Stimulated activated CD8-positive, alpha-beta memory T cell treated with anti-CD3 and anti-CD28 coated beads, Interleukin-15, amount 100 ng/mL, for 4 hours (primary cell): Measurements from ENCODE around the gene ITGAD.
"Not testable (repeated sequence)": the region's sequence is repeated elsewhere in the genome, so short reads cannot be mapped to it uniquely, and the experiment has no call there.

Source experiments
- DNase-seq, 2 donors: peaks; one replicate each; pipeline ENCODE4 v3.0.0-alpha.2; 2020; ENCODE audit warnings: low read depth in 2 of 2

The ITGAD gene

GRCh38 chr16:31429796-31430195, 36.7 kb downstream of the ITGAD start:
- no peak for DNase-seq

DNA sequence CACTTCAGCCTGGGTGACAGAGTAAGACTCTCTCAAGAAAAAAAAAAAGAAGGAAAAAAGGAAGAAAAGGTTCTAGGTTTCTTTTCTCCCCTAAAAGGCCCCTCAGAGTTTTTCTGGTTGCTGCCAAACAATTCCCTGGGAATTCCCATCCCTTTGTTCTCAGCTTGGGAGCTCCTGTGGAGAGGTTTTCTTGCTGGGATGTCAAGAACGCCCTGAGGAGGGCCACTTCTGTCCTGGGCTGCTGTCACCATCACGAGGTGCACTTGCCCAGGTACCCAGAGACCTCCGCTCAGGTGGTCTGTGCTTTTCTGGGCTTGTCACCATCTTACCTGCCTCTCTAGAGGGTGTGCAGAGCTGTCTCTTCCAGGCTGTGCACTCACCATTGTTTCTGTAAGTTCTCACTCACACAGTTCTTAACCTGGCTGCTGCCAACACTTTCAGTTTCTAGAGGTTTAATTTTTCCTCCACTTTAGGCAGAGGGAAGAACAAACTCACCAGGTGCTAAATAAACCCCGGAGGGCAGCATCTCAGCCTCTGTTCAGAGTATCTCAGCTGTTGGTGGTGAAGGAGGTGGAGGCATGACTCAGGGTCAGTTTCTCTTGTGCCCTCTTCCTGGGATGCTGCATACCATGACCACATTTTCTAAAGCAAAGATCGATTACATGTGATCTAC, 37.4 kb downstream of the ITGAD start:
- no peak for DNase-seq

DNA sequence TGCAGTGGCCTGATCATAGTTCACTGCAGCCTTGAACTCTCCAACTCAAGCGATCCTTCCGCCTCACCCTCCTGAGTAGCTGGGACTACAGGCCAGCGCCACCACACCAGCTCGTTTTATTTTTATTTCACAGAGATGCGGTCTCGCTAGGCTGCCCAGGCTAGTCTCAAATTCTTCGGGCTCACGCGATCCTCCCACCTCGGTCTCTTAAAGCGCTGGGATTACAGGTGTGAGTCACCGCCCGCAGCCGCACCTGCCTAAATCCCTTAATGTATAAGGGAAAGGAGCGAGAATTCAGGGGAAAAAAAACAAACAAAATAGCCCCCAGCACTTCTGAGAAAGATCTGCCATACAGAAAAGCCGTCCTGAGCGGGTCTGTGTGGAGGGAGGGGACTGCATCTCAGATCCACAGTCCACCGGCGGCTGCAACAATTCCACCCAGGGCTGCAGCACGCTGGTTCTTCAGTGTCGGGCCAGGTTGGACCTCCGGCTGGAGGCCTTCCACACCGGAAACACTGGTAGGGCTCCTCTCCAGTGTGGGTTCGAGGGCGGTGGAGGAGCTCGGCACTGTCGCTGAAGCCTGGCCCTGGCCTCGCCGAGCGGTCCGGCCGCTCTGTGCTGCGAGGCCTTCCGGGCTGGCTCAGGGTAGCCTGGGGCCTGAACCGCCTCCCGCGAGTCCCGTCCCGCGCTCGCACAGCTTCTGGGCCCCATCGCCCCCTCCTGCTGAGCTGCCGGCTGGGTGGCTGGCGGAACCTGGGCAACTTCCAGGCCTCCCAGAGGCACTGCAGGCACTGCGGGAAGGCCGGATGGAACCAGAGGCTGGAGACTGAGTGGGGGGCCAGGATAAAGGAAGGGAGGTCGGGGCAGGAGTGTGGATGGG, 42.4 kb downstream of the ITGAD start:
- DNase-seq, result no peak

DNA sequence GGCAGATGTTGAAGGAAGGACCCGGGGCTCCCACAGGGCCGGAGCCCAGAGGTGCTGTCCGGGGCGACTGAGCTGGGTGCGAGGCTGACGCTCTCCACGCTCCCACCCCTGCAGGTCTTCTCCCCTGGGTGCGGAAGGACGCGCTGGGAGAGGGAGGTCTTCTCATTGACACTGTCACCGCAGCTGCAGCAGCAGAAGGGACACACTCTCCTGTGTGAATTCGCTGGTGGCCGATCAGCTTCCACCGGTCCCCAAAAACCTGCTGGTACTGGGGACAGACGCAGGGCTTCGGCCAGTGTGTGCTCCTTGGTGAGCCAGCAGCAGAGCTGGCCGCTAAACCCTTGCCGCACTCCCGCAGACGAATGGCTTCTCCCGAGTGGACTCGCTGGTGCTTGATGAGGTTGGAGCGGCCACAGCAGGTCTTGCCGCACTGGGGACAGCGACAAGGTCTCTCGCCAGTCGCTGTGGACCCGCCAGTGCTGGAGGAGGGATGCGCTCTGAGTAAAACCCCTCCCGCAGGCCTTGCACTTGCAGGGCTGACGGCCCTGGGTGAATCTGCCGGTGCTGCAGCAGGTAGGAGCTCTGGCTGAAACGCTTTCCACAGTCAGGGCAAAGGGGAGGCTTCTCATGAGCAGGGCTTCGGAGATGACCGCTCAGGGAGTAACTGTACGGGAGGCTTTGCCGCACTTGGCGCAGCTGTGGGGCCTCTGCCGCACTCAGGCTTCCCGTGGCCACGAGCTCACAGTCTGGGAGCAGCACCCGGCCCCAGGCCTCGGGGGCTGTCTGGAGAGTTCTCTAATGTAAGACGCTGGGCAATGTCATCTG, 43.3 kb downstream of the ITGAD start:
- DNase-seq, result no peak

GRCh38 chr16:31438414-31438813, 45.3 kb downstream of the ITGAD start:
- DNase-seq, result no peak

DNA sequence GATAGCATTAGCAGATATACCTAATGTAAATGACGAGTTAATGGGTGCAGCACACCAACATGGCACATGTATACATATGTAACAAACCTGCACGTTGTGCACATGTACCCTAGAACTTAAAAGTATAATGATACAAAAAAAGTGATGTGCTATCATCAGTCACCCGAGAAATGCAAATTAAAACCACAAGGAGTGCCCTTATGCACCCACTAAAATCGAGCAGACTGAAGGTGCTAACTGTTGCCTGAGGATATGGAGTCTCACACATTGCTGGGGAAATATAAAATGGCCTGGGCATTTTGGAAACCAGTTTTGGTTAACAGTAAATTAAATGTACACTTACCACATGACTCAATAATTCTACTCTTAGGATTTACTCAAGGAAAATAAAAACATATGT, 45.9 kb downstream of the ITGAD start:
- DNase-seq, result not testable (repeated sequence)

DNA sequence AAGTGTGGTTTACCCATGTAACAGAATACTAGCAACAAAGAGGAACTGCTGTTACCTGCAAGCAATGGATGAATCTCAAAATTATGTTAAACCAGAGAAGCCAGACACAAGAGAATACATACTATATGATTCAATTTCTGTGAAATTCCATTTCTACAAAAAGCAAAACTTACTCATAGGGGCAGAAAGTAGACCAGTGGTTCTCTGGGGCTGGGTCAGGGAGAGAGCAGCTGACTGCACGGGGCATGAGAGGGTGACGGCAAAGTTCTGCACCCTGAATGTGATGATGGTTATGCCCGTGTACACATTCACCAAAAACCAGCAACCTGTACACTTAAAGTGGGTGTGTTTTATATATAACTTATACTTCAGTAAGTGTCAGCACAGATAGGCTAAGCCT, 46.4 kb downstream of the ITGAD start:
- no peak for DNase-seq

GRCh38 chr16:31440516-31441184, 47.5 kb downstream of the ITGAD start:
- no peak for DNase-seq

DNA sequence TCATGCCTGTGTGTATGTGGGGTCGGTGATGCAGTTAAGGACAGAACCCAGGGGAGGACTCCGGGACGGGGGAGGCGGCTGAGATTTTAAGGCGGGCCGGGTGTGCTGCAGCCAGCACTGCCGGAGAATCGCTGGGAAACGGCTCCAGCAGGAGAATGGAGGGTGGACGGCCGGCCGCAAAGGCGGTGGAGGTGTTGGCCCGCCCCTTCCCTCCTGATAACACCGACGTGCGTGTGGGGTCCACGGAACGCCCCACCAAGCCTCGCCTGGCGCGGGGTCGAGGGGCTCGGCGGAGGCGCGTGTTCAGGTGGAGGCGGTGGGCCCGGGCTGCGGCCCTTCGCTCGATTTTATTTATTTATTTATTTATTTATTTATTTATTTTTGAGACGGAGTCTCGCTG, 48.8 kb downstream of the ITGAD start:
- no peak for DNase-seq

DNA sequence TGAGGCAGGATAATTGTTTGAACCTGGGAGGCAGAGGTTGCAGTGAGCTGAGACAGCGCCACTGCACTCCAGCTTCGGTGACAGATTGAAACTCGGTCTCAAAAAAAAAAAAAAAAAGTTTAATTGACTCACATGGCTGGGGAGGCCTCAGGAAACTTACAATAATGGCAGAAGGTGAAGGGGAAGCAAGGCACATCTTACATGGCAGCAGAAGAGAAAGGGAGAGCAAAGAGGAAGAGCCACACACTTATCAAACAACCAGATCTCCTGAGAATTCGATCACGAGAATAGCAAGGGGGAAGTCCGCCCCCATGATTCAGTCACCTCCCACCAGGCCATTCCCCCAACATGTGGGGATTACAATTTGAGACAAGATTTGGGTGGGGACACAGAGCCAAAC, 52.8 kb downstream of the ITGAD start:
- not testable (repeated sequence) for DNase-seq

DNA sequence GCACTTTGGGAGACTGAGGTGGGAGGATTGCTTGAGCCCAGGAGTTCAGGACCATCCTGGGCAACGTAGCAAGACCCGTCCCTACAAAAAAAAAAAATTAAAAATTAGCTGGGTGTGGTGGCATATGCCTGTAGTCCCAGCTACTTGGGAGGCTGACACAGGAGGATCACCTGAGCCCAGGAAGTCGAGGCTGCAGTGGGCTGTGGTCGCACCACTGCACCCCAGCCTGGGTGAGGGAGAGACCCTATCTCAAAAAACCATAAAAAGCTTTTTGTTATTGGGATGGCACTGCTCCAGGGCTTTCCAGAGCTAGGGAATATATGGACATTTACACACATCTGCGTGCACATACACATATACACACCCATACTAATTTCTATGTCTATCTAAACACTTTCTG, 58.1 kb downstream of the ITGAD start:
- DNase-seq, result no peak

DNA sequence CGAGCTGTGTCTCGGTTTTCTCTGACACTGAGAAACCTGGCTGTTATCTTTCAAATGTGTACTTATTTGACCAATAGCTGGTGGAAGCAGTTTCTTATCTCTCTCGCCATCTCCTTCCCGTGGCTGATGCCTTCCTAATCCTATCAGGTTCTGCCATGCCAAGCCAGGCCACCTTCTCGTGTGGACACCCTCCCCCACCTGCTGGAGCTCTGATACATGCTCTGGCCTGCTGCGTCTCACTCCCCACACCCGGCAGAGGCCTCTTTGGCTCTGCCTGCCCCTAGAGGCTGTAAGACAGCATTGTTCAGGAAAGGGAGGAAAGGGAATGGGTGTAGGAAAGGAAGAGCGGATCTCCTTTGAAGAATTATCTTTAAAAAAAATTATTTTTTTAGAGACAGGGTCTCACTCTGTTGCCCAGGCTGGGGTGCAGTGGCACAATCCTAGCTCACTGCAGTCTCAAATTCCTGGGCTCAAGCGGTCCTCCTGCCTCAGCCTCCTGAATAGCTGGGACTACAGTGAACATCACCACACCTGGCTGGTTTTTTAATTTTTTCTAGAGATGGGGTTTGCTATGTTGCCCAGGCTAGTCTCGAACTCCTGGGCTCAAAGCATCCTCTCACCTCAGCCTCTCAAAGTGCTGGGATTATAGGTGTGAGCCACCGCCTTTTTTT, 58.7 kb downstream of the ITGAD start:
- DNase-seq, result no peak

DNA sequence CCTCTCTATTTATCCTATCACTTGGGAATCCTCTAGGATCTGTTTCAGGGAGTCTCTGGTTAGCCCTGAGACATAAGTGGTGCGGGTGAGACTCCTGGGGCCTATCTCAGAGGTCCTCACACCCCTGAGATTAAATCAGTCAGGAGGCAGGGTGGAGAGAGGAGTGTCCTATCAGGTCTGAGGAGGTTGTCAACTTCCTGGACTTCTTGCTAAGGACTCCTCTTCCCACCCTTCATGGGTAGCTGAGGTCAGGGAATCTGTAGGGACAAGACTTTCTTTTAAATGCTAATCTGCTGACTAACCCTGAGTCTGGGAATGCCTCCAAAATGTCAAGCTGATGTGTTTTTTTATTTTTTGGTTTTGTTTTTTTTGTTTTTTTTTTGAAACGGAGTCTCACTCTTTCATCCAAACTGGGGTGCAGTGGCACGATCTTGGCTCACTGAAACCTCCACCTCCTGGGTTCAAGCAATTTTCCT, 59.5 kb downstream of the ITGAD start:
- no peak for DNase-seq

DNA sequence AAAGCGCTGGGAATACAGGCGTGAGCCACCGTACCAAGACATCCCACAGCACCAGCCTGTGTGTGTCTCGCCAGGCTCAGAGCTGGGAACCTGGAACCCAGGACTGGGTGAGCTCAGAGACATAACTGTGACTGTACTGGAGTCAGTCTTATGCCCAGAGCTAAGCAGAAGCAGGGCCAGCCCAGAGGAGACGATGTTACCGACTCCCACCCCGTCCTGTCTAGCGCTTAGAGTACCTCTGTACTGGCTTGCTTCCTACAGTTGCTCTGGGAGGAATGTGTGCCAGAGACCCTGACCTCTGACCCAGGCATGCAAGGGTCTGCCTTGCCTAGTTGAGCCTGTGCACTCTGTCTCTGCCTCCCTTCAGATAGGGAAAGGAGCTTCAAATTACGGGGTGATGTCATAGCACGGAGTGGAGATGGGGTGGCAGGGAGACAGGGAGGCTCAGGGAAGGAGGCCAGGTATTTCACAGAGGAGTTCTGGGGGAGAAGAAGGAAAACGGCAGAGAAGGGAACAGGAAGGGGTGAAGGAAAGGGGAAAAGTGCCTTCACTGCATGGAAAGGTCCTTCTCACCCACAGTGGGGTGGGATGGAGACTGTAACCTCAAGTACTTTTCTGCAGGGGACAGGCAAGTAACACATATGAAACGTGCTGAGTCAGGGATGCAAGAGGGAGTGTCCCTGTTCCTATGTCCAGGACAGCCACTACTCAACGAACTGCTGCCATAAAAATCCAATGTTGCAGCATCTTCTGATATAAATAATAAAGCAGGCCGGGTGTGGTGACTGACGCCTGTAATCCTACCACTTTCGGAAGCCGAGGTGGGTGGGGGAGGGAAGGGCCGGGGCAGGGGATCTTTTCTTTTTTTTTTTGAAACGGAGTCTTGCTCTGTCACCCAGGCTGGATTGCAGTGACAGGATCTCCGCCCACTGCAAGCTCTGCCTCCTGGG, 60.4 kb downstream of the ITGAD start:
- no peak for DNase-seq

DNA sequence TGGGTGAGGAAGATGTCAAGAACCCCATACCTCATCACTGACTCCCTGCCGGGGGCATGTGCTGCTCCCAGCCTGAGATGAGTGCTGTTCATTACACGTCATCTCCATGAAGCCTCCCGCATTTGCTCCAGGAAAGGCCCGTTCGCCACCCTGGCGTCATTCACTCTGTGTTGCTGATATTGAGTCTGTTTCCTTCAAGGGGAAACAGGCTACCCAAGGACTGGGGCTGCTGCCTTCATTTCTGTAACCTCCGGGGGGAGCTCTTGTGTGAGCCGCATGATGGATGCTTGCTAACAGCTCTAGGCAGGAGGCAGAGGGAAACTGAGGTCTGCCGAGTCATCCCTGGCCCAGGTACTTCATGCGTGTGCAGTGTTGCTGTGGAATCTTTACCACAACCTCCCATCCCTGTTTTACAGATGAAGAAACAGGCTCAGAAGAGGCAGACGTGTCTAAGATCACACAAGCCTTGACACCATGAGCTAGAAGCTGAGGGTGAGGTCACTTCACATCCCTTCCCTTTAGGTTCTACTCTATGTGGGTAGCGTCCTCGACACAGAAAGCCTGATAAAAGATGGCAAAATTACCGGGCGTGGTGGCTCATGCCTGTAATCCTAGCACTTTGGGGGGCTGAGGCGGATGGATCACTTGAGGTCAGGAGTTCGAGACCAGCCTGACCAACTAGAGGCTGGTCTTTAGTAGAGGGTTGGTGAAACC, 62.6 kb downstream of the ITGAD start:
- DNase-seq, result no peak

DNA sequence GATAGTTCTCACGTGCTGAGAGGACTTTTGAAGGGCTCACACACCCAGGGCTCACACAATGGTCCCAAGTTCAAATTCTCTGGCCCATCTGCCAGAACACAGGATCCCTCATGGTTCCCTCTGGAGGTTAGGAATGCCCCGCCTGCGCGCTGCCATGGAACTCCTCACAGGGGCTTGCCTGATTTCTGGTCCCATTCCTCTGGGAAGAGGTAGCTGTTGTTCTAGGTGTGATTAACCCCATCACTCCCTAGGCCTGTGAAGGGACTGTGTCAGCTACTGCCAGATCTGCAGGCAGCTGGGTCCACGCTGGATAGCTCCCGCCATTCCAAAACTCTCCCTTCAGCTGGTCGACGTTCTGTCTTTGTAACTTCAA, 63.8 kb downstream of the ITGAD start:
- DNase-seq, result no peak

GRCh38 chr16:31458073-31458843, 65.1 kb downstream of the ITGAD start:
- DNase-seq, result peak; percentile 26 to 29

DNA sequence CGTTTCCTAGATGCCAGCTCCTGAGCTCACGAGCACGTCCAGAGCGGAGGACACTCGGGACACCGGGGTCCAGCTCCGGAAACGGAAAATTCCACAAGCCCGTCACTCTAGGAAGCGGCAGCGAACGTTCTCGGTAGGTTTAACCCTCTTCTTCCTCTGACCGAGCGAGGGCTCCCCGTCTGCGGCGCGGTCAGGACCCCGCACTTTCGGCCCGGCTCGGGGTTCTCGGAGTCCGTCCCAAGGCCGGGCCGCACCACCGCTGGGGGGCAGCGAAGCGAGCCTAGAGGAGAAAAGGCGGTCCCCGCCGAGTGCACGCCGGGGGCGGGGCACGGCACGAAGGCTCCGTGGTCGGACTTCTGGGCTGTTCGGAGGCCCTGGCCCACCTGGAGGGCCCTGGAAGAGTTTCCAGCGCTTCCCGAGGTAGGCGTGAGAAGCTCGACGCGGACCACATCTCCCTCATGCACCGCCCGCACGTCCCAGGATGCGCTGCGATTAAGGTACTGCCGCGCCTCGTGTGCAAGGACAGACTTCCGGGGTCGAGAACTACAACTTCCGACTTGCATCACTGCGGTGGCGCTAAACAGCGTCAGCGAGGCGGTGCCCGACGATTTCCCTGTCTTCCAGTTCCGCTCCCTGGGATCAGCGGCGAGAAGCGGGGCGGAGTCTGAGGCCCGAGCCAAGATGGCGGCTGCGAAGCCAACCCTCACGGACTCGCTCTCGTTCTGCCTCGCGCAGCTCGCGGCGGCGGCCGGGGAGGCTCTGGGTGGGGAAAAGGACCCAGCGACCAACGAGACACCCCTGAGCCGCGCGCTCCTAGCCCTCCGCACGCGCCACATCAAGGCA, 65.9 kb downstream of the ITGAD start, which contains the start of gene ARMC5:
TSS of gene ARMC5 (plus strand) at position 658 of the 843 bp plus-strand sequence. CDS start at position 682, 24 bp downstream.
- peak; percentile 95 for DNase-seq
